ENCODE results near the gene CCDC148.

Gene CCDC148

DNA sequence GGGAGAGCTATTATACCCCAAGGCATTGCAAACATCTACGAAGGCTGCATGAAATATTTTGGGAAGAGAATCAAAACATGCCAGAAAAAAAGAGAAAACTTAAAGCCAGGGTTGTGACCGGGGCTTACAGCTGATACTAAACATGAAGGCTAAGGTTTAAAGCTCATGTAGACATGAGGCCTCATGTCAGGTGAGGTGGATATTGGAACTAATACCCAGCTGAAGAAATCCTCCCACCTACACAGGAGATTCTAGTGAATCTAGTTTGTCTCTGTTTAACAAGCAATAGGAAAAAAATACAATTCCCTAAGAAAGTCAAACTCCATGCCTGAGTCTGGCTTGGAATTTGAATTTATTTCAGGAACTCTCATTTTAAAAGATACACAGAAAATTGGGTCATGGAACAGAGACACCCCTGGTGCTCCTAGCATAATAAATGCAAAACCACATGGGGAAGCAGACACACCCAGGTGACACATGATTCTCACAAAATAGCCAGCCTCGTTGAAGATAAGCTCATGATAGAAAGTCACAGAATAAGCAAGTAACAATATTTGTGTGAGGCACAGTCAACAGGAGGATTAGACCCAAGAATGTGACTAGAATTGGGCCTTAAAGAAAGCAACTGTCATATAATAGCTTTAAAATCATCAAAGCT lies 312.7 kb downstream of the CCDC148 start:
- DNase-seq, result no peak

DNA sequence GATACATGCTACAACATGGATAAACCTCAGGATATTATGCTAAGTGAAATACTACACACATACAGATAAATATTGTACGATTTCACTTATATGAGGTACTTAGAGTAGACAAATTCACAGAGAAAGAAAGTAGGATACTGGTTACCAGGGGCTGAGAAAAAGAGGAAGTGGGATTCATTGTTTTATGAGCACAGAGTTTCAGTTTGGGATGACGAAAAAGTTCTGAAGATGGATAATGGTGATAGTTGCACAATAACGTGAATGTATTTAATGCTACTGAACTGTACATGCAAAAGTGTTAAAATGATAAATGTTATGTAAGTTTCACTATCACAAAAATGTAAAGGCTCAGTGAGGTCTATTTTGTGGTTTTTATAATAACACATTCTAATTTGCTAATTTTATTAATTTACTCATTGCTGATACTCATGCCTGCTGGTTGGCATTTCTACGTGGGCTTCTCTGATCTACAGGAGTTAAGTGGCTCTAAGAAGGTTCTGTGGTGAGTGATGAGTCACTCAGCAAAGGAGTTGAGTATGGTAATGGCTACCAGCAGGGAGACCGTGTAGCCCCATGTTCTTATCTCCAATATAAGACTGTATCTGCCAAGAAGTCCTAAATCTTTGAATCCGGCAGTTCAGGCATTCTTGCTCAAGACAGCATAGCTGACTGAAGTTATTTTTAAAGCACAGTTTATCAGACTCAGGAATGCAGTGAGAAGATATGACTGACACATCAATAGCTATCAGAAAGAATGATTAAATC lies 313.8 kb downstream of the CCDC148 start:
- DNase-seq, result no peak

GRCh38 chr2:158142165-158142564 lies 314.4 kb downstream of the CCDC148 start:
- no peak for DNase-seq

- no peak for DNase-seq
Measured at GRCh38 chr2:158140201-158140600, 316.4 kb downstream of the CCDC148 start.

GRCh38 chr2:158138255-158138654 lies 318.3 kb downstream of the CCDC148 start:
- peak; percentile 8 for DNase-seq

- DNase-seq, result no peak
Measured at GRCh38 chr2:158135096-158135495, 321.5 kb downstream of the CCDC148 start.

GRCh38 chr2:158134655-158135054 lies 321.9 kb downstream of the CCDC148 start:
- no peak for DNase-seq

DNA sequence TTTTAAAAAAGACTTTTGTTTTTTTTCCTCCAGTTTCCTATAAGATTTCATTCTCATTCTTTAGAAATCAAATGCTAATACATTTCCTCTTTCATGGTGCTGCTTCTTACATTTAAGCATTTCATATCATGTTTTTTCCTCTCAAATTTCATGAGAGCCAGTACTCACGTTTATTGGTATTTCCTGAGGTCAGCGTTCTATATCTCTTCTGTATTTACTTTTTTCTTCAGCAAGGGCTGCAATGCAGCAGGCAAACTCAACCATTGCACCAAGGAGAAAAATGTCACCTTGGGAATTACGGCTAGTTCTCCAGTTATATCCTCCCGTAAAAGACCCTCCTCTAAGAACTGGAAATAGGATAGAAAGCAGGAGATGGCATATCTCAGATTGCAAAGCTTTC lies 322.5 kb downstream of the CCDC148 start:
- no peak for DNase-seq

DNA sequence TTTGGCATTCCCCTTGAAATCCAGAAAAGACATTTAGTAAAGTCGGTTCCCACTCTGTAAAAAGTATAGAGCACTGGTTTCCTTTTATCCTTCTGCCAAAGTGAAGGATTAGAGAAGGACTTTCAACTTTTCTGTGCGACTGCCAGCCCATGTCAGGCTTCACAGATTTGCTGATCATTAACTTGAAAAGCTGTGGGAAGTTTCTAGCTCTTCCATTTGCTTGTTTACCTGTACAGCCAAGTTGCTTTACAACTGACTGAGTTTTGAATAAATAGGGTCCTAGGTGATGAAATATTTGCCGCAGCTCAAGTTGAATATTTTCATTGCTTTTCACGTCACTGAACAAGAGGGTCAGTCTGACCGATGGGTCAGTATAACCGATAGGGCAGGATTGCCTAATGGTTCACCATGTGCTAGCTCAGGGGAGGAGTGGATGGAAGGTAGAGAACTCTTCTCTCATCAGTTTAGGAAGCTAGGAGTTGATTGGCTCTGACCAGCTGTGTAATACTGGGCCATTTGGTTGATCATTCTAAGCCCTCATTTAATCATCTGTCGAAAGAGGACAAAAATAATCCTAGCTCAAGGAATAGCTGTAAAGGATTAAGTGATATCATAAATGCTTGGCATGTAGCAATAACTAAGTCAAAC lies 324.5 kb downstream of the CCDC148 start:
- no peak for DNase-seq

GRCh38 chr2:158131483-158131912 lies 325.1 kb downstream of the CCDC148 start:
- DNase-seq, result no peak

DNA sequence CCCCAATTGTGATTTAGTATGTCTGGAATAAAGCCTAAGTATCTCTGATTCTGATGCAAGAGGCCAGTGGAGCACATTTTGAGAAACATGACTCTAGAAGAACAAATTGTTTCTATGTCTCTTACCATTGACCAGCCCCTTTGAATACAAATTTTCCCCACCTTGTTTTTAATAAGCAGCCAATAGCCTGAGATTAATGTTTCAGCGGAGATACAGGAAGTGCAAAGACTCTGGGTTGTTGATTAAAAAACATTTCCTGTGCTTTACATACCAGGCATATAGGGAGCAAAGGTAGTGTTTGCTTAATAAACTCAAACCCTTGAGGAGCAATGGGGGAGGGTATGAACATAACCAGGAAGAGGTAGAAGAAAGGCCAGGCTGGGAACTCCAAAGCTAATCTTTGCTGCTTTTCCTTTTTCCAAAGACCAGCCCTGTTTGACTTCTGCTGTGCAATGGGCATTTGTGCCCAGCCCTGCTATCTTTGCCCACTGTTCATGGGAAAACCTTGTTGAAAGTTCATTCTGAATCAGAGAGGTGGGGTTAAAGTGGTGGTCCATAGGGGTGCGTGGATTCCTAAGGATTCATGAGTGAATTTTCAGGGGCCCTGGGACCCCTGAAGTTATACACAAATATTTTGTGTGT lies 325.6 kb downstream of the CCDC148 start:
- DNase-seq, result no peak

DNA sequence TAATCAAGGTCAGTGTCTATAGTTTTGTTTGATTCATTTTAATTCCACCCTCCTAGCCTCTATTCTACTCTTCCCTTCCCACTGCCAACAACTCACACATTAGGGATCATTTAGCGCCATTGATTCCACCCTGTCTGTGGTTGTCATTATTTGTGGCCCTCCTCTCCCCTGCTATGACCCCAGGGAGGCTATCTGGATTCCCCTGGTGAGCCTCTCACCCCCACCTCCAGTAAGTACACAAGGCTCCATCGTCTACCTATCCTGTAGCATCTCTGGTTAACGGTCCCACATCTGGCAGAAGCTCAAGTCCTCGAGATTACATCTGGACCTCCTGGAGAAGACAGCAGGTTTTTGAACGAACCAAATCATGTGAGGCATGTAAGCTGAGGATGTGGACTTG lies 327.5 kb downstream of the CCDC148 start:
- no peak for DNase-seq

- DNase-seq, result no peak
Measured at GRCh38 chr2:158128168-158128973, 328.2 kb downstream of the CCDC148 start.

DNA sequence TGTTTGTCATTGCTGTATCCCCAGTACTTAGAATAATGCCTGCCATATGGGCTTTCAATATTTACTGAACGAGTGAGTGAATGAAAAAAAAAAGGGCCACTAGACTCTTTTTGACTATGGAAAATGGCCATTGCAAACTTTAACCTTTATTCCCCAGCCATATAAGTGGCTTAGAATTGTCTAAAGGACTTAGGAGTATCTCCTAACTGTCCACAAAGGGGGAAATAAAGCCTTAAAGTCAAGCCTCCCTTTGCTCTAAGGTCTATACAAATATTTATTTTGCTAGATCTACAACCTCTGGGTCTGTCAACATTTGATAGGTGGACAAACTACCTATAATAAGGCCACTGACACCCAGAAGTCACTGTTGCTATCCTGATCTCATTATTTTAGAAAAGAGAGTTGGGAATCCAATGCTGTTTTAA lies 329.2 kb downstream of the CCDC148 start:
- no peak for DNase-seq

DNA sequence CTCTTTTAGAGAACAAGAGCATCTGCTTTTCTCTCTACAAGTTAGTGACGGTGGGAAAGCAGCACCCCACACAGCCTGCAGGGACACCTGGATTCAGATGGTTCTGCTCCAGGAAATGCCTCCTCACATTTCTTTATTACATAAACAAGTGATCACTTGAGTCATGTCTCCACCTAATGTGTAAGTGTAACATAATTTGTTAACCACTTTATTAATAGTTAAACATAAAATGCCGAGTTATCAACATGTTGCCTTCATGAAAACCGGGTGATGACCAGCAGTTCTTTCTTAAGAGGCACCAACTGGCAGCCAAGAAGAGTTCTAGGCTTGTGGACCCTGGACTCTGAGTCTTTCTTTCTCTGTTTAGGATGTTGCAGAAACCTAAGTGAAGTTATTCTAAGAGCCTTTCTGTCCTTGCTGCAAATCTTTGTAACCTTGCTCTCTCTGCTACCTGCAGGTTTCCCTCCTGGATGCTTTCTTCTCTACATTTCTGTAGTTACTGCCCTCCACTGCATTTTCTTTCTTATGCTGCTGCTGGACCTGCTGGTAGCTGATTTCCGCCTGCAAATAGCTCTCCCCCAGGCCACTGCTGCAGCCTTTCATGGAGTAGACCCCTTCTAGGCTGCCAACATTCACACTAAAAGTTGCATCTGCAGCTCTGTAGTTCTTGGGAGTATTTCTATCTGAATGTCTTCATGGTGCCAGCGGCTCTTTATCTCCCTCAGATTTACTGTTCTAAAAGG lies 330.6 kb downstream of the CCDC148 start:
- no peak for DNase-seq

DNA sequence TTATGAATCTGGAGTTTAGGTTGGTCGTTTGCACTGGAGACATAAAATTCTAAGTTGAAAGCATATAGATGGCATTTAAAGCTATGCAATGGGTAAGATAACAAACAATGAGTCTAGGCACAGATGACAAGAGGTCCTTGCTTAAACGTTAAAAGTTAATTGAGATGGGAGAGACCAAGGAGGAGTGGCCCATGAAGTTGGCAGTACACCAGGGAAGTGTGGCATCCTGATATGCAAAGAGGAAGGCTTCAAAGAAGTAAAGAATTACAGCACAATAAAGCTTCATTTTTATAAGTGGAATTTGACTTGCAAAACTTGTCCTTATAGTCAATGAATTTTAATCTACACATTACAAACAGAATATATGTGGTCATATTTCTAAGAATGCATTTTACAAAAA lies 331.7 kb downstream of the CCDC148 start:
- DNase-seq, result no peak

All from NCI-H2171 treated with DMSO at 0.1 percent for 48 hours (cell line).